Measurements from ENCODE around the gene ELAVL2.

DNA sequence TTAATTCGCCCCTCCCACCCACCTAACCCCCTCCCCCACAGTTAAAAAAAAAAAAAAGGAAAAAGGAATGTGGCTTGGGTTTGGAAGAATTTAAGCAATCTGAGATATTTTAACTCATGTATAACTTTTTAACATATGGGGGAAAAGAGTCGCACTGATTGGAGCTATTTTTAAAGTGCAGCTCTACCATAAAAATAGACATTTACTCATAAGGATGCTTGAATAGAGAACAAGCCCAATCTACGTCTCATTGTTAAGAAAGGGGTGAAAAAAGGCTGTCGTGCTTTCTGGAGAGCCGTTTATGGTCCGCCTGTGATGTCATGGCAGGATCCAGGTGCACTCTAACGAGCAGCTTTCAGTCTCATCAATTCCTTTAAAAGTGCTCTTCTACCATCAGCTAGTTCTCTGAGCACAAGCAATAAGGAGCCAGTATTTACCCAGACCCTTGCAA, 142.4 kb downstream of the ELAVL2 start:
- TF ChIP-seq, protein P1, sequence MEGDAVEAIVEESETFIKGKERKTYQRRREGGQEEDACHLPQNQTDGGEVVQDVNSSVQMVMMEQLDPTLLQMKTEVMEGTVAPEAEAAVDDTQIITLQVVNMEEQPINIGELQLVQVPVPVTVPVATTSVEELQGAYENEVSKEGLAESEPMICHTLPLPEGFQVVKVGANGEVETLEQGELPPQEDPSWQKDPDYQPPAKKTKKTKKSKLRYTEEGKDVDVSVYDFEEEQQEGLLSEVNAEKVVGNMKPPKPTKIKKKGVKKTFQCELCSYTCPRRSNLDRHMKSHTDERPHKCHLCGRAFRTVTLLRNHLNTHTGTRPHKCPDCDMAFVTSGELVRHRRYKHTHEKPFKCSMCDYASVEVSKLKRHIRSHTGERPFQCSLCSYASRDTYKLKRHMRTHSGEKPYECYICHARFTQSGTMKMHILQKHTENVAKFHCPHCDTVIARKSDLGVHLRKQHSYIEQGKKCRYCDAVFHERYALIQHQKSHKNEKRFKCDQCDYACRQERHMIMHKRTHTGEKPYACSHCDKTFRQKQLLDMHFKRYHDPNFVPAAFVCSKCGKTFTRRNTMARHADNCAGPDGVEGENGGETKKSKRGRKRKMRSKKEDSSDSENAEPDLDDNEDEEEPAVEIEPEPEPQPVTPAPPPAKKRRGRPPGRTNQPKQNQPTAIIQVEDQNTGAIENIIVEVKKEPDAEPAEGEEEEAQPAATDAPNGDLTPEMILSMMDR (IDR thresholded peaks at IDR 0.05): no peak
- TF ChIP-seq POLR2A (IDR thresholded peaks at IDR 0.05): no peak
